ENCODE data around the gene ZAP70.

The ZAP70 gene

DNA sequence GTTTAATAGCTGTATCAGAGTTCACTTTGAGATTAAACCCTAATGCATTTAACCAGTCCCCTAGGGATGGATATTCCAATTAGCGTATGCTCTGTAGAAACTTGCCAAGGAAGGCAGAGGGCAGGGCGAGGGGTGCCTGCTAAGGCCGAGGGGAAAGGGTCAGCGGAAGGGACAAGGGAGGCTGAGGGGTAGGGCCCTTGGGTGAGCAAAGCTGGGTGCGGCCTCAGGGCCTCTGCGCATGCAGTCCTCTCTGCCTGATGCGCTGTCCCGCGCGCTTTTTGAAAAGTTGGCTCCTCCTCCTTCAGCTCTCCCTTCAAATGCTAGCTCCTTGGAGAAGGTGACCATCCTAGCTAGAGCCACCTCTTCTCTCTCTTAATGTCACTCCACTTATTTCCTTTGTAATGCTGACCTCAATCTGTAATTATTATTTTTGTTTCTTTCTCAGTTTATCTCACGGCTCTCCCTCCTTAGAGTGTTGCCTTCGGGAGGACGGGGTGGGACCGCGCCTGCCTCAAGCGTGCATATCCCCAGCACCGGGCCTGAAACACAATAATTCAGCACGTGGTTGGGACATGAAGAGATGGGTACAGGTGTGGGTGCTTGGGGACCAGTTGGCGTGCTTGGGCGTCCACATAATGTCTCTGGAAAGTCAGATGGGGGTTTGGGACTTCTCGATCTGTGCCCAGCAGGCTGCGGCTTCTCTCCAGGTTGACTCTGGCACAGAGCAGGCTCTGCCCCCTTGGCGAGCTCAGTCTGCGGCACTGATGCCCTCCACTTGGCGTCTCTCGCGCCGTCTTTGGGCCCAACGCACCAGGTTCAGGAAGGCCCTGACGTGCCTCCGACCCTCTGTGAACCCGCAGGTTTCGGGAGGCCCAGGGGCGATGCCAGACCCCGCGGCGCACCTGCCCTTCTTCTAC, 10.0 kb downstream of the ZAP70 start:
- TF ChIP-seq, protein P1, sequence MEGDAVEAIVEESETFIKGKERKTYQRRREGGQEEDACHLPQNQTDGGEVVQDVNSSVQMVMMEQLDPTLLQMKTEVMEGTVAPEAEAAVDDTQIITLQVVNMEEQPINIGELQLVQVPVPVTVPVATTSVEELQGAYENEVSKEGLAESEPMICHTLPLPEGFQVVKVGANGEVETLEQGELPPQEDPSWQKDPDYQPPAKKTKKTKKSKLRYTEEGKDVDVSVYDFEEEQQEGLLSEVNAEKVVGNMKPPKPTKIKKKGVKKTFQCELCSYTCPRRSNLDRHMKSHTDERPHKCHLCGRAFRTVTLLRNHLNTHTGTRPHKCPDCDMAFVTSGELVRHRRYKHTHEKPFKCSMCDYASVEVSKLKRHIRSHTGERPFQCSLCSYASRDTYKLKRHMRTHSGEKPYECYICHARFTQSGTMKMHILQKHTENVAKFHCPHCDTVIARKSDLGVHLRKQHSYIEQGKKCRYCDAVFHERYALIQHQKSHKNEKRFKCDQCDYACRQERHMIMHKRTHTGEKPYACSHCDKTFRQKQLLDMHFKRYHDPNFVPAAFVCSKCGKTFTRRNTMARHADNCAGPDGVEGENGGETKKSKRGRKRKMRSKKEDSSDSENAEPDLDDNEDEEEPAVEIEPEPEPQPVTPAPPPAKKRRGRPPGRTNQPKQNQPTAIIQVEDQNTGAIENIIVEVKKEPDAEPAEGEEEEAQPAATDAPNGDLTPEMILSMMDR (IDR thresholded peaks at IDR 0.05), result no peak

DNA sequence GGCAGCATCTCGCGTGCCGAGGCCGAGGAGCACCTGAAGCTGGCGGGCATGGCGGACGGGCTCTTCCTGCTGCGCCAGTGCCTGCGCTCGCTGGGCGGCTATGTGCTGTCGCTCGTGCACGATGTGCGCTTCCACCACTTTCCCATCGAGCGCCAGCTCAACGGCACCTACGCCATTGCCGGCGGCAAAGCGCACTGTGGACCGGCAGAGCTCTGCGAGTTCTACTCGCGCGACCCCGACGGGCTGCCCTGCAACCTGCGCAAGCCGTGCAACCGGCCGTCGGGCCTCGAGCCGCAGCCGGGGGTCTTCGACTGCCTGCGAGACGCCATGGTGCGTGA, 10.7 kb downstream of the ZAP70 start:
- TF ChIP-seq, protein P1 (IDR thresholded peaks at IDR 0.05), result no peak

DNA sequence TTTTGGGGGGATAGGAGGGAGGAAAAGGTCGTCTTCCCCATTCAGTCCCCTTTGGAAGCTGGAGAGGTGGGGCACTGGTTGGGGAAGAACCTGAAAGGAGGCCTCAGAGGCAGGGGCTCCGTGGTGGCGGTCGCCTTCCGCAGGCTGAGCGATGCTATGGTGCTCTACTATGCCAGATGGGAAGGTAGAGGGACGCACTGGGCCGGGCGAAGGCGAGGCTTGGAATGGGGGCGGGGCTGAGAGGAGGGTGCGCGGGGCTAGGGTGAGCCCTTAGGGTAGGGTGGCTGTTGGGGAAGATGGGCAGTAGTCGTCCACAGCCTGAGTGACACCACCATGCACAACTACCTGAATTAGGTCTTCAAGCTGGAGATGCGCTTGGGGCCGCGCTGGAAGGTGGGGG, 11.1 kb downstream of the ZAP70 start:
- TF ChIP-seq, protein P1 (IDR thresholded peaks at IDR 0.05), result no peak

DNA sequence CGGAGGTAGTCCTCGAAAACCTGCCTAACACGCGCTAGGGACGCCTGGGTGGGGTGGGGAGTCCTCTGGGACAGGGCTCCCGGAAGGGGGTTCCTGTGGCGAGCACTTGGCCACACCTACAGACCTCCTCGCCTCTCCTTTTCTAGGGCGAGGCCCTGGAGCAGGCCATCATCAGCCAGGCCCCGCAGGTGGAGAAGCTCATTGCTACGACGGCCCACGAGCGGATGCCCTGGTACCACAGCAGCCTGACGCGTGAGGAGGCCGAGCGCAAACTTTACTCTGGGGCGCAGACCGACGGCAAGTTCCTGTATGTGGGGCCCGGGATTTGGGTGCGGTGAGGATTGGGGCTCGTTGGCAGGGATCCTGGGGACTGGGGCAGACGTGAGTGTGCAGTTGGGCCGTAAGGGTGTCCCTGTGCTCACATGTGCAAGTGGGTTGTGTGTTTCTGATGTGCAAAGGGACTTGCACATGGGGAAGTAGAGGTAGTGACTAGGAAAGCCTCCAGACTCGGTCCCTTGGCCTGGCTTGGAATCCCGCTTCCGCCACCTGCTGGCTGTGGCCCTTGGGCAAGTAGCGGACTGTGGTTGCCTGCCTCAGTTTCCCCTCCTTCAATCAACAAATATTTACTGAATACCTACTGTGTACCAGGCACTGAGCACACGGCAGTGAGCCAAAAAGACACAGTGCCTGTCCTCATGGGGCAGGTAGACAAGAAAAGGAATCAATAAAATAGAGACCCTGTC, 11.7 kb downstream of the ZAP70 start:
- TF ChIP-seq, protein P1 (IDR thresholded peaks at IDR 0.05), result no peak

DNA sequence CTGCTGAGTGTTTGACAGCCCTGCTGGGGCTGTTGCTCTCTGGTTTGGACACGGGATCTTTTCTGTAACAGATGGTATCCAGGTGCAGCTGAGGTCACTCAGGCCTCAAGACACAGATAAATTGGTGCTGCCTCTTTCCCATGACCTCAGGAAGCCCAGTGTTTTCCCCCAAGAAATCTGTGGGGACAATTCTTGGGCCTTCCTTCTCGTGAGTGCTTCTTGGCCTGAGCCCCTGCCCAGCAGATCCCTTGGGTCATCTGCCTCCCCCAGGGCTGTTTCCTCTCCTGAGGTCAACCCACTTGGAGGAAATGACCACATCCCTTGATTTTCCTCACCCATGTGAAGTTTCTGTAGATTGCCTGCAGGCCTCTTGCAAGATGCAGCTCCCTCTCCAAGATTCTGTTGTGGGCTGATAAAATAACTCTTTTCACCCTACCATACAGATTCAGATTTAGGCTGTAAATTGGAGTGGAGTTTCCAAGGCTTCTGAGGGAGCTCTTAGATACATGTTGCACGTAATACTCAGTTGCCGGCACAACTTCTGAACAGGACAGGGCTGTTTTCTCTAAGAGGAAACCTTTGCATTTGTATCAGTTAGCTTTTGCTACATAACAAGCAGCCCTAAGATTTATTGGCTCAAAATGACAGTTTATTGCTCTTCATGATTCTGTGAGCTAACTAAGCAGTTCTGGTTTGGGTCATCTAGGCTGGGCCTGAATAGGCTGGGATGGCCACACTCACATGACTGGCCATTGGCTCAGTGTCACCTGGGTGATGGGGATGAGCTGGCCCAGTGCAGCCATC, 13.1 kb downstream of the ZAP70 start:
- TF ChIP-seq, protein P1 (IDR thresholded peaks at IDR 0.05), result no peak

DNA sequence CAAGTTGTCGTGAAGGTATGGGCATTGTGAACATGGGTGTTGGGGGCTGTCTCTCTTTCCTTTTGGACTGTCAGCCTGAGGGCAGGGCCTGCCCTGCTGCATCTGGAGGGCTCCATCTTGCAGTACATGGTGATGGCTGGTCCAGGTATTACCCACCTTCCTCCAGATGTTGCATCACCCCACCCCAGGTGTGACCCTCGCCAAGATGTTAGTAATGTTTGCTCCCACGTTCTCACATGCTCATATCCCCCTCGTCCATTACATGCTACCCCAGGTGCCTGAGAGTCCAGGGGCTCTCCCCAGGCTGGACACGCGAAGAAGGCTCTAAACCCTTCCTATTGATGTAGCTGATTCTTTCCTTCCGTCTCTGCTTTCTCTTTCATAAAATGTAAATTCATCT, 13.9 kb downstream of the ZAP70 start:
- TF ChIP-seq, protein P1 (IDR thresholded peaks at IDR 0.05), result no peak

DNA sequence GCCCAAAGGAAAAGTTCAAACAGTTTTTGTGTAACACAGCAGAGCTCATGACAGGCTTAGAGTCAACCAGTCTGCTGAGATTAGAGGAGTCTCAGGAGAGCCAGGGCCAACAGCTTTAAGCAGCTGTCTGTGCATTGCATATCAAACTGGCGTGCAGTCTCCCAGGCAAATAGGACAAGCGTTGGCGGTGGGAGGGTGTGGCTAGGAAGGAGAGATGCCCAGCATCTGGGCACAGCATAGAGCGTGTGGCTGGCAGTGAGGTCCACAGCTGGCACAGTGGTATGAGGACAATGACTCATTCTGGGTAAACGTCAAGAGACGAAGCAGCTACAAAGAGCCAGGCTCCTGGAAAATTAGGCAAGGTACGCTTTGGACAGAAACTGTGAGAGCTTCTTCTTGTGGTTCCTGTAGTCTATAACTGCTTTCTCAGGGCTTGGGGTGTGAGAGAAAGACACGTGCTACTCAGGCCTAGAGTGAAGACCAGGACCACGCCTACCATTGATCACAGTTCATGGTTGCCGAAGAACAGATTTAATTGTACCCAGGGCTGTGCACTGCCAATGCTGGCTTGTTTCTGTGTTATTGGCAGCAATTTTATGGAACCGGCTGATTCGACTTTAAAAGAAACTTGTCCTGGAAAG, 14.8 kb downstream of the ZAP70 start:
- TF ChIP-seq, protein P1 (IDR thresholded peaks at IDR 0.05), result no peak
